IMR-90 (cell line): ENCODE results near the gene SOX2. TPM values are rescaled to one million over a fixed set of nuclear protein-coding genes. Genes with fewer than 3 reads are reported as not detected.

Experiments used
- microRNA-seq, 2 experiments: library from miRNA; stranded (forward) in 1 of 2; unstranded in 1 of 2; fragments of 10-50 nt in 1 of 2; fragments of <30 nt in 1 of 2; gene quantifications in 1 of 2; microRNA quantifications in 1 of 2; one replicate each; pipeline versions ENCODE3 to v1.1.0; 2013 to 2020; ENCODE audit not compliant: insufficient read depth in 1 of 2, insufficient read length in 1 of 2, unreplicated experiment in 1 of 2
- polyA plus RNA-seq, 3 experiments: library from polyadenylated mRNA; depleted of rRNA; stranded (reverse); fragments of >200 nt; gene quantifications; 2 replicates each; pipeline ENCODE4 v1.2.3, GENCODE V29; 2012; ENCODE audit warnings: low replicate concordance in 1 of 3
- small RNA-seq, 5 experiments: library from RNA; depleted of rRNA; stranded (forward); fragments of <200 nt; gene quantifications; one replicate each; pipeline ENCODE3, GENCODE V24; 2012
- total RNA-seq: library from RNA; depleted of rRNA; stranded (reverse); fragments of >200 nt; gene quantifications from 2 replicates; pipeline ENCODE4 v1.2.3, GENCODE V29; 2012

SOX2 gene
- total and polyA plus RNA-seq, 2 of the 4 experiments (the other 2 are of a cell fraction), result not detected

Small RNA genes lying within 50 kb of the gene (microRNA-seq; reads per million reads assigned to microRNA genes)
- not detected for gene RF01954 (ENCODE audit: insufficient read depth, insufficient read length)

Small RNA genes lying within 50 kb of the gene (small RNA-seq; reads per million reads assigned to genes)
- gene RF01954, result 0 reads per million in 5 experiments
